Stimulated activated CD8-positive, alpha-beta memory T cell treated with anti-CD3 and anti-CD28 coated beads, Interleukin-15, amount 100 ng/mL, for 4 hours (primary cell): ENCODE measurements around the gene DOCK3.
"Not testable (repeated sequence)": the region's sequence is repeated elsewhere in the genome, so short reads cannot be mapped to it uniquely, and the experiment has no call there.

Experiments used
- DNase-seq, 2 donors: peaks; one replicate each; pipeline ENCODE4 v3.0.0-alpha.2; 2020; ENCODE audit warnings: low read depth in 2 of 2

The DOCK3 gene

DNA sequence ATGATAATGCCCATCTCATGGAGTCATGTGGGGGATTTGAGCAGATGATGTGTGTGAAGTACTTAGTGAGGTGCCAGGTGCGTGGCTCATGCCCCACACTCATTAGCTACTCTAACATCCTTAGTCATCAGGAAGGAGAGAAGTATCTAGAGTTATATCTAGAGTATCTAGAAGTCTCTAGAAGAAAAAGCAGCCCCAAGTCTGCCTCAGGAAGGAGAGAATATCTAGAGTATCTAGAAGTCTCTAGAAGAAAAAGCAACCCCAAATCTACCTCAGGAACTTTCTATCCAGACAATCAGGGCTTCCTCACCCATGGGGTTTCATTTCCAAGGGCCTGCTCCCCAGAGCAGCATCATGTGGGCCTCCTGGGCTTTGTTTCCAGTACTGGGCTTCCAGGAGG is 24.7 kb upstream of the DOCK3 start:
- no peak for DNase-seq

DNA sequence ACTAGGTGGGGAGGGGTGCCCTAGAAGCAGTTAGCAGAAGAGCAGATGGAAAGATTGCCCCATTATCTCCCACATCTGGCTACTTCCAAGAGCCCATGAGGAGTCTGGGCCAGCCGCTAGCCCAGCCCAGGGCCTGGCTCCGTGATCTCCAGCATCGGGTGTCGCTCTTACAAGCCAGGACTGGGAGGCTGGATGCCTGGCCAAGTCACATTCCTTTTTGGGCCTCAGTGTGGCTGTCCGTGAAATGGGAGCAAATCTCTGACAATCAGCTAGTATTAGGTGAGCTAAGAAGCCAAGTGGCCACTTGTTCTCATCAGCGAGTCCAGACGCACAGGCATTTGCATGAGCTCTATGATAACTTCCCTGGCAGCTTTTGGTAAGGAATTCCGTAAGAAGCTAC is 23.3 kb upstream of the DOCK3 start:
- no peak for DNase-seq

DNA sequence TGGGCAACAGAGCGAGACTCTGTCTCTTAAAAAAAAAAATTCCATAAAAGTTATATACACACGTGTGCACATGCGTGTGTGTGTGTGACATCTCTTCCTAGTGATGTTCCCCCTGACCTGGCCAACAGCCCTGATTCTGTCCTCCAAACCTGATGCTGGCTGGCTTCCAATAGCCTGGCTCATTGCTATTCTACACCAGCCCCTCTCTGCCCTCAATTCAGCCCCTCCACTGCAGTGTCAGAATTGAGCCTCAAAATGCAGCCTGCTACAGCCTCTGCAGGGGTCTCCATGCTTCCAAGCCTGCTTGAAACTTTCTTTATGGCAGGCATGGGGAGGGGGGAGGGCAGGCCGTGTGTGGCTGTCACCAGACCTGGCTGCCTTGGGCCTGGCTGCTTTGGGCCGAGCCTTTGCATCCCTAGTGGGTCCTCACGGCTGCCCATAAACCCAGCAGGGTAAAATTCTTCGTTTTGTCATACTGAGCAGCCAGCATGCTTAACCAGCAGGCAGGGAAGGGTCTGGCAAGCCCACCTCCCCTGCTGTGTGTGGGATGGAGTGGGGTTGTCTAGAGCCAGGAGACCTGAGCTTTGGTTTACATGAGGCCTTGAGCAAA is 22.7 kb upstream of the DOCK3 start:
- no peak for DNase-seq

DNA sequence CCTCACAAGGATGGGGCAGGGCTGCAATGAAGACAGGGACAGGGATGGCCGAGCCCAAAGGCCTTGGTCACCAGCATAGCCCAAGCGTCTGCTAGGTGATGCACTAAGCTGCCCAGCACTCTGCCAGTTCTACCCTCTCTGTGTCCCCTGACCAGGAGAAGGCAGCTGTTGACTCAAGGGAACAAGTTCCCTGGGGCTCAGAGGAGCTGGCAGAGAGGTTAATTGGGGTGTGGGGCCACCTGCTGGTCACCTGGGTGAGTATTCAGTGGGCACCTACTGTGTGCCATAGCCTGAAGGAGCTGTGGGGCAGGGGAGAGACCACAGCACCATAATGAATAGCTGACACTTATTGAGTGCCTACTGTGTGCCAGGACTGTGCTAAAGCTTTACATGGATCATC is 22.0 kb upstream of the DOCK3 start:
- peak in 1 of 2 donors; percentile 24 for DNase-seq

DNA sequence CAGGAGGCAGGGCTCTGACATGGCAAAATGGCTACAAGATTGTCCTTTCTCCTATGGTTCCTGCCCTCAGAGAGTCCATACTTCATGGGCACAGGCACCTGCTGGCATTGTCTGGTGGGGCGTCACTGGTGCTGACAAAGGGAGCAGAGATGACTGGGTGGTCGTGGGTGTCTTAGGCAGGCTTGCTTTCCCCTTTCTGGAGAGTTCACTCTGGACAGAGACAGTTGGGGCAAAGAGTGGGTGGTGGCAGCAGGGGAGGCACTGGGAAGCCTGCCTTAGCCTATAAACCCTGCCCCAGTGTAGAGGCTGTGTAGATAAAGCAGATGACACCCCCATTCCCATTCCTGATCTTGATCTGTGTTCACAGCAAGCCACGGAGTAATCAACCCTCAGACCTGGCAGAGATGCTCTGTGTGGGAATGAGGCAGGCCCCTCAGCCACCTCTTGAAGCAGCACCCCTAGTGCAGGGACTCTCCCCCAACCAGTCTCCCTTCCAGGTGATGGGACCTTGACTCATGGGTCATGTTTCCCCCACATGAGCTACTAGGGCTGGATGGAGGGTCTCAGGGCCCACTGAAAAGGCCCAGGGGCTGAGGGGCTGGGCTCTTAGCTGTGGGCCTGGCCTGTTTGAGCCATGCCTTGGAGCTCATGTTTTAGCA is 20.7 kb upstream of the DOCK3 start:
- no peak for DNase-seq

DNA sequence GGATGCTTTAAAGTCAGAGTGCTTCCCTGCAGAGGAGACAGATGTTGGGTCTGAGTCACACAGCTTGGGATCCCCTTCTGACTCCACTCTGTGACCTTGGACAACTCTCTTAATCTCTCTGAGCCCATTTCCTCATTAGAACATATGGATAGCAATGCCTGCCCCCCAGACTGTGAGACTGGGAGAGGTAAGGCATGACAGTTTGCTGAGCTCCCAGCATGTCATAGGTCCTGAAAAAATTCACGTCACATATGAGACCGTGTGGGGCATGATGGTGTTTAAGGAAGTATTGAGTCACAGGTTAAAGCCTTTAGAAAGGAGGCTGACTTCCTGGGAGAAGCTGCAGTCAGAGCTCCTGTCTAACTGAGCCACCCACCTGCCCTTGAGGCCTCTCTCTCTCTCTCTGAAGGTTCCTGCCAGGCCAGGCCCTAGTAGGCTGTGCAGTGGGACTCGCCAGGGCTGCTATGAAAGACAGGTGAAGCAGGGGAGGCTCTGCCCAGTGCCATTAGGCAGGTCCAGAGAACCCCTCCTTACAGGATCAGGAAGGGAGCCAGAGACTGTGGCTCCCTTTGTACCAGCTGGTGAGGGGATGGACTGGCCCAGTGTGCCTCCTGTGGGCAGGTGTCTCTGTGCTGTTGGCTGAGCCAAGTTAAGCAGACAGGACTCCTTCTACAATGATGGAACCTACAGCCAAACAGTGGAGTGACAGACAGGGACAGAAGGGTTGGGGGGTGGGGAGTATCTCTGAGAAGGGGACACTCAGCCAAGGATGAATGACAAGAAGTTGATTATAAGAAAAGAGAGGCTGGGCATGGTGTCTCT is 19.5 kb upstream of the DOCK3 start:
- peak in 1 of 2 donors; percentile 26 for DNase-seq

DNA sequence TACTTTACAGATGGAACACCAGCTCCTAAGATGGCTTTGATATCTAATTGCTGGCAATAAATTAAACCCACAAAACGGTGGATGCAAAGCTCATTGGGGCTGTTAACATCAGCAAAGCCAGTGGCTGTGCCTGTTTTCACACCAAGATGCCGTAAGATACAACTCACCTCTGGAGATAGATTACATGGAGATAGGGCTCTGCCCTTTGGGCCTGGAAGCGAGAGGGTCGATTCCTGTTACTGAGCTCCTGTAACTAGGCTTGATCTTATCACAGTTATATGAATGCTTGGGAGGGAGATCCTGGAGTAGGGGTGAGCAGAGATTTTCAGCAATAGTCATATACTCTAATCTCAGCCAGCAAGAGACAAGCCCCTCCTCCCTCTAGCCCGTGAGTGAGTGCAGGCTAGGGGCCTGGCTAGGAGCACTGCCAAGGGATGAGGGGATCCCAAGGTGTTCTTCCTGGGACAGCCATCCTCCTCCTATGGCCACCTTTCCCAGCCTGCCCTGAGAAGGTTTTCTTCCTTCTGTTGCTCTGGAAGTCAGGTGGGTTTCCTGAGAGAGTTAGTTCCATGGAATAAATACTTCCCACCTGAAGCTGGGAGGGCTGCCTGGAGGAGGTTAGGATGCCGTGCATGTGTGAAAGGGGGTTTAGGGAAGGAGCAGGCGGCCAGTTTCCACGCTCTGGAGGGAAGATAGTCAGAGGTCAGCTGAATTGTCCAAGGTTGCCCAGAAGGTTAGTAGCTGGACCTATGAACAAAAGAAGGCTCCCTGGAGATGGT is 18.1 kb upstream of the DOCK3 start:
- no peak for DNase-seq

DNA sequence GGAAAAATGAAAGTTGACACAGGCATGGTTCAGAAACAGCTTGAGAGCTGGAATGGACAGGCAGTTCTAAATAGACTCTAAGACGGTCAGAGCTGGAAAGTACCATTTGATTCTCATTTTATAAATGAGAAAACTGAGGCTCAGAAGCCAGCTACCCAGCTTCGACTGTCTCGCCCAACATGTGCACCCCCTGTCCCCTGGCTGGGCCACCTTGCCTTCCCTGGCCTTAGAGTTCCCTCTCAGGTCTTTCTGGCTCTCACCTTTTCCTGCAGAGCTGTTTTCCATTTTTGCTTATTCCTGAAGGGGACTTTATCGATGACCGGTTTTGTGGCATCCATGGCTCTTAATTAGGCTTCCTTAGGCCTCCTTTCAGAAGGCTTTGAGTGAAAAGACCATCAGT is 17.3 kb upstream of the DOCK3 start:
- no peak for DNase-seq

DNA sequence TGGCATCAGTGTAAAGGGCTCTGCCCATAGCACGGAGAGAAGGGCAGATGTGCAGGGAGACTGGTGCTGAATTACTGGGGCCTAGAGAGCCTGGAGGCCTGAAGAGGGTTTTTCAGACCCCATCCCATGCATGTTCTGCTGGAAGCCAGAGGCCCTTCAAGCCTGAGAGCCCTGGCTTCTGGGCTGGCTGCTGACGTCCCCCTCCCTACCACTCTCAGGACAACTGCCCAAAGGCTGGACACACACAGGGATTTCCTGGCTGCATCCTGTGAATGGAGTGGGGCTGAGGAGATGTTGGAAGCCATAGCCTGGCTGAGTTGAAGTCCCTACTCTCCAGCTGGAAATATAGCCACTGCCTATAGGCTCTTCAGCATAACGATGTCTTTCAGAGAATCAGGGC is 16.9 kb upstream of the DOCK3 start:
- DNase-seq = no peak

DNA sequence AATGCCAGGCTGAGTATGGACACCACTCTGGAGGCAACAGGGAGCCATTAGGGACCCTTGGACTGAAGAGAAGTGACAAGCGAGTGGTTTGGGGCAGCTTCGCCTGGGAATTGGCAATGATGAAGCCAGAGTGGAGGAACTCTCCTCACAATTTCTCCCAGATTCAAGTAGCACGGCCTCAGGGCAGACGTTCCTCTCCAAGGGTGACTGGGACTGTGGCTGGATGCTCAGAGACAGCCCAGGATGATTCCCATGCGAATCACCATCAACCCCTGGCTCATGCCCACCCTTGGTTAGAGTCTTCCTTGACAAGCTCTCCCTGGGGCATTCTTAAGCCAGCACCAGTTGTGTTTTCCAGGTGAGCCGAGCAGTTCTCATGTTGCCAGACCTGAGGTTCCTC is 16.3 kb upstream of the DOCK3 start:
- no peak for DNase-seq

DNA sequence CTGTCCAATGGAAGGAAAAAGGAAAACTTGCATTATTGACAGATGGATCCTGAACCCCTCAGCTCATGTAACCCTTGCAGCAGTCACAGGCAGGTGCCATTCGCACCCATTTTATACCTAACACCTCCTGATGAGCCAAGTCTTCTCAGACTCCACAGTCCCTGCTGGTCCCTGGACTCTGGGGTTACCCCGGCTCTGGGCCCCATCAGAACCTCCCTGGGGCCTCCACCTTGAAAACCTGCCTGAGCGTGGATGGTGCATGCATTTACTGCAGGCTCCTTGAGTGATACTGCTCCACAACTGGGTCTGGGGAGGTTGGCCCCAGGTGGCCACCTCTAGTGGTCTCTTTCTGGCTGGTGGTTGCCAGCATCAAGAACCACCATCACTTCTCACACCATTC is 15.9 kb upstream of the DOCK3 start:
- DNase-seq = no peak

DNA sequence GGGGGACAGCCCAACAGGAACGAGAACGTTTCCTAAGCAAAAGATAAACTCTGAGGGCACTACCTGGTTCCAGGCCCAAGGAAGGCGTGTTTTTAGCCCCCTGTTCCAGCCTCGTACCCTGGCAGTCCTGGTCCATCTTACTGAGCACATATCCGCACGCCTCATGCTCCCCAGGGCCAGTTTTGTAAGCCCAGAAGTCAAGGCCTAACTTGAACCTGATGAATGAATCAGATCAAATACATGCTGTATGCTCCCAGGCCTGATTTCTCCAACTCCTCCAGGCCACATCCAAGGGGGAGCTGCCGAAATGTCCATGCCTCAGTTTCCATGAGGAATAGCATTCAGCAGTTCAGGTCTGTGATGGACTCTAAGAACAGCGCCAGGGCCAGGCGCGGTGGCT is 14.3 kb upstream of the DOCK3 start:
- DNase-seq = no peak

DNA sequence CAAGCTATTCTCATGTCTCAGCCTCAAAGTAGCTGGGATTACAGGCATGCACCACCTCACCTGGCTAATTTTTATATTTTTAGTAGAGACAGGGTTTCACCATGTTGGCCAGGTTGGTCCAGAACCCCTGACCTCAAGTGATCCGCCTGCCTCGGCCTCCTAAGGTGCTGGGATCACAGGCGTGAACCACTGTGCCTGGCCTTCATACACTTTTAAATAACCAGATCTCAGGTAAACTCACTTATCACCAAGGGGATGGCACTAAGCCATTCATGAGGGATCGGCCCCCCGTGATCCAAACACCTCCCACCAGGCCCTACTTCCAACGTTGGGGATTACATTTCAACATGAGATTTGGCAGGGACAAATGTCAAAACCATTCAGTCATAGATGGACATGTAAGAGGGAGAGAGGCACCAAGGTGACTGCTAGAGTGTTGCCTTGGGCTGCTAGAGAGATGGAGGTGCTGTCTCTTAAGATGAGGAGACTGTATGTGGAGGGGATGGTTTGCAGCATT is 13.3 kb upstream of the DOCK3 start:
- DNase-seq = no peak

DNA sequence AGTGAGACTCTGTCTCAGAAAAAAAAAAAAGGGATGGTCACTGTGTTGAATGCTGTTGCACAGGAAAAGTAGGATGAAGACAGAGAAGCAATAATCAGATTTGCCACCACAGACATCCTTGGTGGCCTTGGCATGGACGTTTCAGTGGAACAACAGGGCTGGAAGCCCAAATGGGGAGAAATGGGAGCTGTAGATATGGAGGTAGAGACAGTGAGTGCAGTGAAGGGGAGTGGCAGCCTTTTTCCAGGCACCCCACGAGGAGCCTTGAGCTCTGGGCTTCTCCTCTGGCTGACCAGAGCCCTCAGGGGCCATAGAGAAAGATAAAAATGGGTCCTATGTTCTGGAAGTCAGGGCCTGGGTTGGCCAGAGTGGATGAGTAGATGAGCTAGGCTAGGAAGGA is 12.3 kb upstream of the DOCK3 start:
- no peak for DNase-seq

DNA sequence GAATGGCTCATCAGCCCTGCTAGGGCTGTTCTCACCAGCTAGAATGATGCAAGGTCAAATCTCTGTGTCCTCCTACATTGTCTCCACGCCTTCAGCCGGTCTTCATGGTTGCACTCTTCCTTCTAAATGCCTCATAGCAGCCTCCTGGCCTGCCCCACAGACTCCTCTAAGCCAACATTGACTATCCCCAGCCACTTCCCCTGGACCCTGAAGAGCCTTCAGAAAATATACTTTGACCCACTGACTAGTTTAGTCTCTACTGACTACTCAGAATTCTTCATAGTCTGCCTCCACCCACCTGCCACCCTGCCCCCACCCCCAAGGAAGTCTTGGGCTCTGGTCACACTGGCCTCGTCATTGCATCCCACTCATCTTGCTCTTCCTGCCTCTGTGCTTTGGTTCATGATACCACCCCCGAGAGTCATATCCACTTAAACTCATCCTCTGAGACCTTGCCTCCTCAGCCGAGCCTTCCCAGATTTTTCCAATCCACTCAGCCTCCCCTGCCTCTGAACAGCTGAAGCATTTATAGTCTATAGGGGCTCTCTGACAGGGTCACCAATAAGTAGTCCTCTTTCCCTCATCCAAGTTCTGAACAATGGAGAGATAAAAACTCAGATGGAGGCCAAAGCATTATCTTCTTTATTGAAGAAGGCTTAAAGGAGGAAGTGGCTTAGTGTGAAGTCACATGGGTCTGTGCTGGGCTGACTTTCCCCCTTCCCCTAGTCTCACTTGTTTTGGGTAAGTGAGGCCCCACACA is 9.5 kb upstream of the DOCK3 start:
- DNase-seq = no peak

DNA sequence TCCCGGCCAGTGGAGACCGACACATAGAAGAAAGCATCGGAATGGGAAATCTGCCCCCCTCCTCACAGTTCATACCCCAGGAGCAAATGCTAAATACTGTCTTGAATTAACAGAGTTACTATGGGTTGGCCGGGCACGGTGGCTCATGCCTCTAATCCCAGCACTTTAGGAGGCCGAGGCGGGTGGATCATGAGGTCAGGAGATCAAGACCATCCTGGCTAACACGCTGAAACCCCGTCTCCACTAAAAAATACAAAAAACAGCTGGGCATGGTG is 8.9 kb upstream of the DOCK3 start:
- not testable (repeated sequence) for DNase-seq

DNA sequence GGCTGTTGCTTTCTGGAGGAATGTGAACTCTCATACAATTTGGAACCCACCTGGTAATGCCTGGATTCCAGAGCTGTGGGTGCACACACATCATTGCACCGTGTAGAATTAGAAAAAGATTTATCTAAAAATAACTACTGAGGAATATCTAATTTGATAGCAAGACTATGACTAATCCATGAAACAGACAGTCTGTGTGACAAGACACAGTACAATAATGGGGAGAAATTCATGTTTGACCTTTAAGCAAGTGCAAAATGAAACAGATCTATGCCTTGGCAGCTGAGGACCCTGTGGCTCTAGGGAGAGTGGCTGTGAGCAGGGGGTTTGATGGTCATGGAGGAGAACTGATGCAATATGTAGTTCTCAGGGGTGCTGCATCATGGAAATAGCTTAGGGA is 7.9 kb upstream of the DOCK3 start:
- DNase-seq = no peak

DNA sequence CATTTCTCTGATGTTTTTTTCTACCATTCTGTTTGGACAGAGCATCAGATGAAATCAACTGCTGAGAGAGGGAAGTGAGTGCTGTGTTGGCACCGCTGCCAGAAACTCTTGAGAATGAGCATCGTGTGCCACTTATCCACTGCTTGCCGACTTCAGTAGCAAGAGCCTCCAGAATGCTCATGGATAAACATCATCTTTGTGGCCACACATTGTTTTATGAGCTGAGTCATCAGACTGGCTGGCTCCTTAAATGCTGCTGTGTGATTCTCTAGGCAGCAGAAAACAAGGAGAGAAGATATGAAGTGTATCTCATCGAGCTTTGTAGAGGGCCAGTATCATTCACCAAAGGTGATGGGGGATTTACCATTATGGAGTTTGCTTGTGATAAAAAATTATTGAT is 3.4 kb upstream of the DOCK3 start:
- DNase-seq = no peak

DNA sequence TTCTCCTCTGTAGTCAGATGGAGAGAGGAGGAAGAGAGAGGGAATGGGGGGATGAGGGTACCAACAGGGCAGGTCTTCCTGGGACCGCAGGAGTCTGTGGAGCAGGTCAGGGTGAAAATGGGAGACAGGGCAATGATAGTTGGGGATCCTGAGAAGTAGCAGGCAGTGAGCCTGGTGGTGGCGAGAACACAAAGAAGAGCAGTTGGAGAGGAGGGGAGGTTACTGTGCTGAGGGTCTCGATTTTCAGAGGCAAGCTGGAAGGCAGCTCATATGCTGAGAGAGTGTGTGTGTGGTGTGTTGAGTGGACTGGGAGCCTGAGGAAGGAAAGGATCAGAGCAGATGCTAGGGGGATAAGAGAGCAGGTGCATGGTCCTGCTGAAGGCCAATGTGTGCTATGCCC is 2.1 kb upstream of the DOCK3 start:
- DNase-seq = no peak

DNA sequence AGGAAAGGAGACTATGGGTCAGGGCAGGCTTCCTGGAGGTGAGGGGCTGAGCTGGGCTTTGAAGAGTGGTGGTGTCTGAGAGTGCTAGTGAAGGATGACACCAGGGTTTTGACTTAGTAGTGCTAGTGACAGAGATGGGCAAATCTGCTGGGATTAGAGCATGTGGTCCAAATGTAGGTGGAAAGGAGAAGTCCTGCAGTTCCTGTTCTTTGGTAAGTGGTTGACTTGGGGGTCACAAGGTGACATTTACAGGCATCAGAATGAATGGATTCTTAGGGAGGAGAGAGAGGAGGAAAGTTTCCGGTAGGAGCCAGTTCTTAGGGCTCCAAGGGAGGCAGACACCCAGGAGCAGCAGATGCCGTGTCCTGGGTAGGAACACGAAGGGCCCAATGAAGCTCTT is 796 bp upstream of the DOCK3 start:
- no peak for DNase-seq

DNA sequence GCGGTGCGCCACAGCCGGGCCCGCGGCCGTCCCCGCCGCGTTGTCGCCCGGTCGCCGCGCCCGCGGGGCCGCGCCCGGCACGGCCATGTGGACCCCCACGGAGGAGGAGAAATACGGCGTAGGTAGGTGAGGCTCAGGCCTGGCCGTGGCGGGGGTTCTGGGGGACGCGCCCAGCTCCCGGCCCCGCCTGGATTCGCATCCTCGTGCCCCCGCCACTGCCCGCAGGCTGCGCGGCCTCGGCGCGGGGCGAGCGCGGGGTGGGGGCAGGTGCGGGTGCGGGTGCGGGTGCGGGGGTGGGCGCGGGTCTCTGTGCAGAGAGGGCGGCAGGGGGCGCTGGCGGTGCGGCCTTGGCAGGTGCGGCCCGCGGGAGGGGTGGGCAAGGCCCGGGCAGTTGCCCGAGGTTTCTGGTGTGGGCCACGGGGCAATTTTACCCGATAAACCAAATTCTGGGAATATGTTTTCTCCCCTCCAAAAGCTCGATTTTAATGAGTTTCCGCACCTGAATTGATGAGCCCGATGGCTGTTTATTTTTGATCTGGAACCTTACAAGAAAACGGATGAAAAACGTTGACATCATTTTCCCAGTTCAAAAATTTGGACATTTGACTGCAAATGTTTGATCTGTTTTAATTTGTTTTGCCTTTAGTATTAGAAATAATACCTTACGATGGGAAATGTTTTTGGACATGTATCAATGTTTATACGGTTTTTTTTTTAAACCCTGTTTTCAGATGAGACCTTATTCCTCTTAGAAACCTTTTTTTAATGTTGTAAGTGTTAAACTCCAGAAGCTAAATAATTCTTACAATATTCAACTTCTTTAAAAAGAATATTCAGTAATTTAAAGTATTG is 678 bp downstream of the DOCK3 start:
- peak; percentile 27 for DNase-seq
